Measurements from ENCODE around the gene MYL7.
A peak's percentile ranks its signal among the peaks of the same experiment; 100 is the strongest.

Gene MYL7

DNA sequence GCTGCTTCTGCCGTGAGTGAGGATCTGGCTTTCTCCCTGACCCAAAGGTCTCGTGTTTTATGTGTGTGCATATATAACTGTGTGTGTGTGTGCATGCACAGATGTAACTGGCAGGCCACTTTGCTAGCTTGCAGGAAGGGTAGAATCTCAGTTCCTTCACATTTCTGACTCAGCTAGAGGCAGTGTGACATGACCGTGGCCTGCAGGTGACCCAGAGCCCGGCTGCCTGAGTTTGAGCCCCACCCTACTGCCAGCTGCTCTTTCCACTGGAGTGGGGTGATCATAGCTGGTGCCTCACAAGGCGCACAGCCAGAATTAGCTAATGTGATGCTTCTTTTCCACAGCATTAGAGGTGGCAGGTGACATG lies 9.3 kb upstream of the MYL7 start:
- DNase-seq (ENCODE audit: low spot score) = no peak

DNA sequence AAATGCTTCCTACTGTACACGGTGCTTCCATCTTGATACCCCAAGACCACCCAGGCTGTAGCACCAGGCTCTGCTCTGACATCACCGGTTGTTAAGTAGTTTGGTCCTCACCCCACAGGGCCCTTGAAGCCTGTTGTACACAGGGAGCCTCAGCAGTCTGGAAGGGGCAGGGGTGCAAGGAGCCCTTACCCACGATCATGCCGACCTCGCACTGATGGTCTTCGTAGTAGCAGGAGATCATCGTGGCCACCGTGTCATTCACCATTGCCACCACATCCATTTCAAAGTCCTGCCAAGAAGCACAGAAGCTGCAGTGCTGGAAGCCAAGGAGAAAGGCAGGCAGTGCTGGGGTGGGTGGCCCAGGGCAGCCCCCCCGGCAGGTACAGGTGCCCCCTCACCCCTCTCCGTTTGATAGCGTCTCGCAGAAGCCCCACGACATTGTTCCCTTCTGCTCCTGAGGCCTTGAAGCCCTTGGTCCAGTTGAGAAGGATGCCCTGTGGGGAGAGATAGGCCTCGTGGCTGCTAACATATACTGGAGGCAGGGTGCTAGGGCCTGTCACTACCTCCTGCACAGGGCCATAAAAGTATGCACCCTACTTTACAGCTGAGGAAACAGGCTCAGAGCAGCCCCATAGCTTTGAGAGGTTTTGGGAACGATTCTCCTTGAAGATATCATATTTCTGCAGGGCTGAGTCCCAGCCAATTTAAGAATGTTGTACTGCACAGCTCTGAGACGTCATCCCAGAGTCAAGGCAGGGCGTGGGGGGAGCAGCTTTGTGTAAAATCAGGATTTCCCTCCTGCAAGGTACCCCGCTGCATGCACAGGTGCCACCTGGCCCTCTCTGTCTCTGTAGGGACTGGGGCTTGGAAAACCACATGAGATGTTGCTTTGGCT lies 8.7 kb upstream of the MYL7 start:
- no peak for DNase-seq (ENCODE audit: low spot score)

GRCh38 chr7:44148961-44149536 lies 7.9 kb upstream of the MYL7 start:
- no peak for DNase-seq (ENCODE audit: low spot score)

- no peak for DNase-seq (ENCODE audit: low spot score)
Observed at GRCh38 chr7:44148166-44148565, 7.0 kb upstream of the MYL7 start.

- DNase-seq (ENCODE audit: low spot score) = no peak
Observed at GRCh38 chr7:44147026-44147991, 6.2 kb upstream of the MYL7 start.

DNA sequence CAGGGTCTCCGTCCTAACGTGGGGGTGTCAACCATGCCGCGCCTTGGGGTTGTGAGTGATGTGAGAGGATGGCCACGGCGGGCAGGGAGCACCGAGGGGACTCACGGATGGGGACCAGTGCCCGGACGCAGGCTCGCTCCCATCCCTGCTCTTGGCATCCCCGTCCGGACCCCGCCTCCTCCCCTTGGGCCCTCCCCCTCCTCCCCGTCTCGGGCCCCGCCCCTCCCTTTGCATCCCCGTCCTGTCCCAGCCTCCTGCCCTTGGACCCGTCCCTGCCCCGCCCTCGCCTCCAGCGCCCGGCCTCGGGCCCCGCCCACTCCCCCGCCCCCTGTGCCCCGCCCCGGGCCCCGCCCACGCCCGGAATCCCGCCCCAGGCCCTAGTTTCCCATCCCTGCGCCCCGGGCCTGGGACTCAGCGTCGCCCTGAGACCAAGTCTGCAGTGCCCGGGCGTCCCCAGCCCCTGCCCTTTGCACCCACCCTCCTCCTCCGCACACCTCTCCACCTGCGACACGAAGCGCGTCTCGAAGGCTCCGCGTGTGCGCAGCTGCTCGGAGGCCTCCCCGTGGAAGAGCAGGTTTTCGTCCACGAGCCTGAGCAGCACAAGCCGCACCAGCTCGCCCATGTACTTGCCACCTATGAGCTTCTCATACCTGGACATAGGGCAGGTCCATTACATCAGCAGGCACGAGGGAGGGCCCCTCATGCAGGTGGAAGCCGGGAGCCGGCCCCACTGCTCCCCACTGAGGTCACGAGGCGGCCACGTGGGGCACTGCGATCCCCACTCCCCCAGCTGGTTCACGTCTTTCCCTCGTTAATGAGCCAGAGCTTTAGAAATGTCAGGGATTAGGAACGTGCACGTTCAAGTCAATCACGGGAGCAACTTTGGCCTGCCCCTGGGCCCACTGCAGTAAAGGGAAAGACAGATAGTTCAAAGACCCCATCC lies 5.1 kb upstream of the MYL7 start:
- peak; percentile 69 for DNase-seq (ENCODE audit: low spot score)

GRCh38 chr7:44145479-44145968 lies 4.4 kb upstream of the MYL7 start:
- DNase-seq (ENCODE audit: low spot score) = no peak

DNA sequence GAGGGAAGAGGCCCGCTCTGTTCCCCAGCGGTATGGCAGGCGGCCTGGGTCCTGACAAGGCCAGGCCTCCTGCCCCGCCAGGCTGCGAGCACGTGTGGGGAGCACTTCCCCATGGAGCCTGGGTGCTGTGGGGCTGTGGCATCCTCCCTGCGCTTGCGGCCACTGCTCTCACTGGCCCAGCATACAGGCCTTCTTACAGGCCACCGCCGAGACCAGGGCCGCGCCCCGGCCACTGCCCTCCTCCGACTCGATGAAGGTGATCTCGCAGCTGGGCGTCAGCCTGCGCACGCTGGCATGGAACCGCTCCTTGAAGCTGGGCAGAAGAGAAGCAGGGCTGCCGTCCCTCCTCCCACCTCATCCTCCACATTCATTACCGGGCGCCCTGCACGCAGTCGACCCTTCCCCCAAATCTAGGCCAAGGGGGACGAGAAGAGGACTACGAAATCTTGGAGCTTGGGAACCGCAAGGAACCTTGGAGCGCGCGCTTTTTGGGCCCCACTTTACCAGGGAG lies 3.9 kb upstream of the MYL7 start:
- no peak for DNase-seq (ENCODE audit: low spot score)

GRCh38 chr7:44144426-44144967 lies 3.4 kb upstream of the MYL7 start:
- no peak for DNase-seq (ENCODE audit: low spot score)

GRCh38 chr7:44143646-44144250 lies 2.6 kb upstream of the MYL7 start:
- DNase-seq (ENCODE audit: low spot score) = no peak

DNA sequence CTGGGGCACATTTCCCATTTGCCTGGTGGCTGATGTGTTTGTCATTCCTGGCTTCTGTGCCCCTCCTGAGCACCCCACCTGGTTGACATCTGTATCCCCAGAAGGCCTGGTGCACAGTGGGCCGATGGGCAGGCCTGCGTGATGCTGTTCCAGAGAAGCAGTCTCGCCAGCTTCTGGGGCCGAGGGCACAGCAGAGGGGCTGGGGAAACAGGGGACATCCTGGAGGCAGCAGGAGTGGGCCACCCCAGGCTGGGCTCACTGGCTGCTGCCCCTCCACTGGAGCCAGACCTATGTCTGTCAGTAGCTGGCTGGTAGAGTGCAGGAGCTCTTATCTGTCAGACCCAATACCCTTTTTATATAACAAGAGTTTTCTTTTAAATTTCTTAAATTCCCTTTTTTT lies 896 bp upstream of the MYL7 start:
- DNase-seq (ENCODE audit: low spot score) = no peak

DNA sequence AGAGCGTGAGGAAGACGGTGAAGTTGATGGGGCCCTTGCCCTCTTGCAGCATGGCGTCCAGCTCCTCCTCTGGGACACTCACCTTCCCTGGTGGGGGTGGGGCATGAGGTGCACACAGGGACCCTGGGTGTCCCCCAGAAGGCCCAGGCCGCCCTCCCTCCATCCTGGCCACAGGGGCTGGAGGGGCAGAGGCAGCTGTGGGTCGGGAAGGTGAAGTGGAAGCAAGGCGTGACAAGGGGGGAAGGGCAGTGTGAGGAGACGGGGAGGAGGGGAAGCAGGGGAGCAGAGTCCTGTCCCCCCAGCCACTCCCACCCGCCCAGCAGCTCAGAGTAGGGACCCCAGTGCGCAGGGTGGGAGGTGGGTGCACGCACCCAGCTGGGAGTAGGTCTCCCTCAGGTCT lies 791 bp downstream of the MYL7 start:
- no peak for DNase-seq (ENCODE audit: low spot score)

GRCh38 chr7:44139311-44140010 lies 1.7 kb downstream of the MYL7 start:
- DNase-seq (ENCODE audit: low spot score) = no peak

- DNase-seq (ENCODE audit: low spot score) = no peak
Observed at GRCh38 chr7:44138698-44139097, 2.4 kb downstream of the MYL7 start.

GRCh38 chr7:44136731-44137130 lies 4.4 kb downstream of the MYL7 start:
- no peak for DNase-seq (ENCODE audit: low spot score)

DNA sequence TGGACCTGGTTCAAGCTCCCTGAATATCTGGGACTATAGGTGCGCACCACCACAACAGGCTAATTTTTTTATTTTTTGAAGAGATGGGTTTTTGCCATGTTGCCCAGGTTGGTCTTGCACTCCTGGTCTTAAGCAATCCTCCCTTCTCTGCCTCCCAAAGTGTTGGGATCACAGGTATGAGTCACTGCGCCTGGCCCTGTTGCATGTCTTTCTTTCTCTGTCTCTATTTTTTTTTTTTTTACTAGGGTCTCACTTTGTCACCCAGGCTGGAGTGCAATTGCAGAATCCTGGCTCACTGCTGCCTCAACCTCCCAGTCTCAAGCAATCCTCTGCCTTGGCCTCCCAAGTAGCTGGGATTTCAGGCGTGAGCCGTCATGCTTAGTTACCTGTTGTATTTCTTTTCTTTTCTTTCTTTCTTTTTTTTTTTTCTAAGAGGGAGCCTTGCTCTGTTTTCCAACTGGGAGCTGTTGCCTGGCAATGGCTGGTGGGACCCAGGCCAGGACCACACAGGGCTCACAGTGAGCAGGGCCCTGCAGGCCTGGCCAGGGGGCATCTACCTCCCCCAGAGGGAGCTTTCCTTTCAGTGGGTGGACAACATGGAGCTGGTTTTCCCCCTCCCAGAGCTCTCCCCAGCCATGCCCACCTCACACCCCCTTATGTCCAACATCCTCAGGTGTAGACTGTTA lies 6.0 kb downstream of the MYL7 start:
- DNase-seq (ENCODE audit: low spot score) = no peak

GRCh38 chr7:44133295-44133694 lies 7.8 kb downstream of the MYL7 start:
- no peak for DNase-seq (ENCODE audit: low spot score)

DNA sequence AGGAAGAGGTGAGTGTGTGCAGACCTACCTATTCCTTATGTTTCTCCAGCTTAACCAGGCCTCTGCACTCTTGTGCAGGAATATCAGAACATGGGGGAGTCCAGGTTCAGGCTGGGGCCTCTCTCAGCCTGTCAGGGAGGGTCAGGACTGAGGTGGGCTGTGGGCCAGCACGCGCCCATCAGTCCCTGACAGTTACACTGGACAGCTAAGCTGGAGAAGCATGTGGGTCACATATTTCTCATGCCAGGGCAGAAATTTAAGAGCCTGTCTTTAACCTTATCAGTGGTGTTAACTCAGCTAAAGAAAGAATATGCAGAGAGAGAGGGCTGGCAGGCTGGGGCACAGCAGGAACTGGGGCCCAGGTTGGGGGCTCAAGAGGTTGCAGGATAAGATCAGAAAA lies 9.1 kb downstream of the MYL7 start:
- no peak for DNase-seq (ENCODE audit: low spot score)

All from activated CD4-positive, alpha-beta T cell treated with anti-CD3 and anti-CD28 coated beads, Interleukin-2, Interleukin-4, amounts not matched to agents 100 ng/mL and 50 ng/mL, durations not matched to agents 16 hours and 8 hours (primary cell).